ENCODE measurements around the gene MAFG.

- TF ChIP-seq CTCF (IDR thresholded peaks at IDR 0.05) = no peak
- TF ChIP-seq, protein P1, sequence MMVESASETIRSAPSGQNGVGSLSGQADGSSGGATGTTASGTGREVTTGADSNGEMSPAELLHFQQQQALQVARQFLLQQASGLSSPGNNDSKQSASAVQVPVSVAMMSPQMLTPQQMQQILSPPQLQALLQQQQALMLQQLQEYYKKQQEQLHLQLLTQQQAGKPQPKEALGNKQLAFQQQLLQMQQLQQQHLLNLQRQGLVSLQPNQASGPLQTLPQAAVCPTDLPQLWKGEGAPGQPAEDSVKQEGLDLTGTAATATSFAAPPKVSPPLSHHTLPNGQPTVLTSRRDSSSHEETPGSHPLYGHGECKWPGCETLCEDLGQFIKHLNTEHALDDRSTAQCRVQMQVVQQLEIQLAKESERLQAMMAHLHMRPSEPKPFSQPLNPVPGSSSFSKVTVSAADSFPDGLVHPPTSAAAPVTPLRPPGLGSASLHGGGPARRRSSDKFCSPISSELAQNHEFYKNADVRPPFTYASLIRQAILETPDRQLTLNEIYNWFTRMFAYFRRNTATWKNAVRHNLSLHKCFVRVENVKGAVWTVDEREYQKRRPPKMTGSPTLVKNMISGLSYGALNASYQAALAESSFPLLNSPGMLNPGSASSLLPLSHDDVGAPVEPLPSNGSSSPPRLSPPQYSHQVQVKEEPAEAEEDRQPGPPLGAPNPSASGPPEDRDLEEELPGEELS (CRISPR knock-in tag; IDR thresholded peaks at IDR 0.05) = no peak
- TF ChIP-seq ETV6 (CRISPR knock-in tag; IDR thresholded peaks at IDR 0.05) = no peak
- no peak for TF ChIP-seq TEAD1 (CRISPR knock-in tag; IDR thresholded peaks at IDR 0.05)
- TF ChIP-seq MXD4 (CRISPR knock-in tag; IDR thresholded peaks at IDR 0.05; ENCODE audit: borderline replicate concordance) = no peak
- TF ChIP-seq FOXJ3 (CRISPR knock-in tag; IDR thresholded peaks at IDR 0.05; ENCODE audit: borderline replicate concordance) = no peak
Measured at GRCh38 chr17:81961521-81962498, 34.3 kb upstream of the MAFG start.

Measured in WTC11 (cell line).